Neural progenitor cell (in vitro differentiated cells): Measurements from ENCODE around the gene HOXD13.

Experiments
- CTCF ChIP-seq: fragments of 200-600 bp; sonication (generic); IDR thresholded peaks from 2 replicates; pipeline ENCODE4 v1.5.1; 2017; ENCODE audit warnings: antibody characterized with exemption, mild to moderate bottlenecking
- EZH2 ChIP-seq: fragments of 200-600 bp; sonication (generic); IDR thresholded peaks from 2 replicates; pipeline ENCODE4 v1.6.1; 2017; ENCODE audit warnings: antibody characterized with exemption, mild to moderate bottlenecking, moderate library complexity

- TF ChIP-seq CTCF, result no peak
- TF ChIP-seq EZH2, result peak; percentile 43
These were observed 19.4 kb downstream of the HOXD13 start for GRCh38 chr2:176111846-176112374.
